Fibroblast of gingiva (primary cell): ENCODE results near the gene MAG.

ENCODE experiments used
- DNase-seq: peaks from one replicate; pipeline ENCODE4 v3.0.0-alpha.2; 2011; ENCODE audit warnings: low read depth

The MAG gene

GRCh38 chr19:35291916-35292315, at the start of gene MAG:
Gene MAG (plus strand): TSS chr19:35292161. CDS start chr19:35295409, 3,248 bp downstream.
- no peak for DNase-seq

GRCh38 chr19:35246466-35247092, 45.4 kb upstream of the MAG start:
- DNase-seq = no peak

GRCh38 chr19:35247526-35248309, 44.2 kb upstream of the MAG start:
- no peak for DNase-seq

GRCh38 chr19:35248310-35249145, 43.4 kb upstream of the MAG start, which contains the start of gene LSR:
Gene LSR (plus strand): TSS chr19:35249002. CDS start chr19:35249023, 21 bp downstream.
- DNase-seq = no peak

GRCh38 chr19:35249146-35249847, 42.7 kb upstream of the MAG start:
- DNase-seq = no peak

- DNase-seq = no peak
Measured at GRCh38 chr19:35249848-35250711, 41.9 kb upstream of the MAG start.

GRCh38 chr19:35251456-35251855, 40.5 kb upstream of the MAG start:
- no peak for DNase-seq

GRCh38 chr19:35253316-35254286, 38.4 kb upstream of the MAG start:
- DNase-seq = no peak

- DNase-seq = no peak
Measured at GRCh38 chr19:35254341-35255297, 37.3 kb upstream of the MAG start.

- no peak for DNase-seq
Measured at GRCh38 chr19:35256566-35256965, 35.4 kb upstream of the MAG start.

- DNase-seq = no peak
Measured at GRCh38 chr19:35257113-35257461, 34.9 kb upstream of the MAG start.

- no peak for DNase-seq
Measured at GRCh38 chr19:35260694-35261304, 31.2 kb upstream of the MAG start.

- no peak for DNase-seq
Measured at GRCh38 chr19:35261356-35262100, 30.4 kb upstream of the MAG start.

GRCh38 chr19:35262101-35262761, 29.7 kb upstream of the MAG start:
- DNase-seq = no peak

GRCh38 chr19:35264268-35265125, 27.5 kb upstream of the MAG start:
- no peak for DNase-seq
